ENCODE measurements around the gene ESF1. TPM values are rescaled to one million over a fixed set of nuclear protein-coding genes. Genes with fewer than 3 reads are reported as not detected.

The ESF1 gene
- total and polyA plus RNA-seq, 10 of the 15 experiments (the other 5 are each of a cell fraction or from before 2014, with no cell fraction given) = 9.2 to 36.2 (median 18.4) TPM

- intact Hi-C loops (cut with micrococcal nuclease; ENCODE audit: unreplicated experiment) = no loop called here
- Histone ChIP-seq H3K4me1 (ENCODE audit: control insufficient read depth, insufficient read depth, low read length) (no peaks in the 10 kb centered on the region), H3K4me2 (ENCODE audit: control insufficient read depth, insufficient read depth) (no peak overlapping the region), H3K4me3 (no peak overlapping the region), H4K20me1 (ENCODE audit: control insufficient read depth, insufficient read depth) (no peaks in the 10 kb centered on the region), H2AFZ (ENCODE audit: control insufficient read depth, low read depth, low read length) (no peak overlapping the region), H3K9me3 (replicated peaks; ENCODE audit: control insufficient read depth, insufficient read depth, low read length) (no peaks in the 10 kb centered on the region), H3K9ac (ENCODE audit: control insufficient read depth, insufficient read depth, low read length) (no peak overlapping the region), H3K79me2 (ENCODE audit: control insufficient read depth, insufficient read depth, low read length) (no peaks in the 10 kb centered on the region), H3K27ac (ENCODE audit: control insufficient read depth, insufficient read depth) (no peak overlapping the region), H3K27me3 (replicated peaks in 1 of 2; ENCODE audit: control insufficient read depth in 2 of 2, insufficient read depth in 2 of 2, low read length in 1 of 2) (no peaks in the 10 kb centered on the region), H3K36me3 (ENCODE audit: control insufficient read depth in 2 of 2, insufficient read depth in 2 of 2, low read length in 1 of 2) (peaks cover 7 to 18% of the 10 kb centered on the region in 2 experiments)
- no peak for FAIRE-seq
- 94% methylated on average over 2 of the region's 2 CpGs for WGBS (ENCODE audit: insufficient coverage, insufficient replicate concordance, low lambda C conversion rate, missing lambda C conversion rate)
- TF ChIP-seq PAX5 (IDR thresholded peaks at IDR 0.05; ENCODE audit: borderline replicate concordance, low read depth, low read length) (no peak), HDAC2 (IDR thresholded peaks at IDR 0.05) (no peak), MLLT1 (IDR thresholded peaks at IDR 0.05) (no peak), RCOR1 (conservative IDR thresholded peaks at IDR 0.05; ENCODE audit: low read depth, low read length) (no peak), PBX3 (IDR thresholded peaks at IDR 0.05; ENCODE audit: insufficient replicate concordance, low read depth, low read length) (no peak), STAT3 (IDR thresholded peaks at IDR 0.05; ENCODE audit: low read depth, low read length) (no peak), TCF12 (IDR thresholded peaks at IDR 0.05; ENCODE audit: low read depth, low read length) (no peak), NFYB (IDR thresholded peaks at IDR 0.05; ENCODE audit: insufficient read depth, low read depth, low read length) (no peak), YBX1 (IDR thresholded peaks at IDR 0.05) (no peak), NFXL1 (IDR thresholded peaks at IDR 0.05; ENCODE audit: borderline replicate concordance) (no peak), ZNF622 (IDR thresholded peaks at IDR 0.05) (no peak), GABPA (IDR thresholded peaks at IDR 0.05; ENCODE audit: low read depth) (no peak), RUNX3 (IDR thresholded peaks at IDR 0.05; ENCODE audit: low read length) (no peak)
- TF ChIP-seq, protein P1, sequence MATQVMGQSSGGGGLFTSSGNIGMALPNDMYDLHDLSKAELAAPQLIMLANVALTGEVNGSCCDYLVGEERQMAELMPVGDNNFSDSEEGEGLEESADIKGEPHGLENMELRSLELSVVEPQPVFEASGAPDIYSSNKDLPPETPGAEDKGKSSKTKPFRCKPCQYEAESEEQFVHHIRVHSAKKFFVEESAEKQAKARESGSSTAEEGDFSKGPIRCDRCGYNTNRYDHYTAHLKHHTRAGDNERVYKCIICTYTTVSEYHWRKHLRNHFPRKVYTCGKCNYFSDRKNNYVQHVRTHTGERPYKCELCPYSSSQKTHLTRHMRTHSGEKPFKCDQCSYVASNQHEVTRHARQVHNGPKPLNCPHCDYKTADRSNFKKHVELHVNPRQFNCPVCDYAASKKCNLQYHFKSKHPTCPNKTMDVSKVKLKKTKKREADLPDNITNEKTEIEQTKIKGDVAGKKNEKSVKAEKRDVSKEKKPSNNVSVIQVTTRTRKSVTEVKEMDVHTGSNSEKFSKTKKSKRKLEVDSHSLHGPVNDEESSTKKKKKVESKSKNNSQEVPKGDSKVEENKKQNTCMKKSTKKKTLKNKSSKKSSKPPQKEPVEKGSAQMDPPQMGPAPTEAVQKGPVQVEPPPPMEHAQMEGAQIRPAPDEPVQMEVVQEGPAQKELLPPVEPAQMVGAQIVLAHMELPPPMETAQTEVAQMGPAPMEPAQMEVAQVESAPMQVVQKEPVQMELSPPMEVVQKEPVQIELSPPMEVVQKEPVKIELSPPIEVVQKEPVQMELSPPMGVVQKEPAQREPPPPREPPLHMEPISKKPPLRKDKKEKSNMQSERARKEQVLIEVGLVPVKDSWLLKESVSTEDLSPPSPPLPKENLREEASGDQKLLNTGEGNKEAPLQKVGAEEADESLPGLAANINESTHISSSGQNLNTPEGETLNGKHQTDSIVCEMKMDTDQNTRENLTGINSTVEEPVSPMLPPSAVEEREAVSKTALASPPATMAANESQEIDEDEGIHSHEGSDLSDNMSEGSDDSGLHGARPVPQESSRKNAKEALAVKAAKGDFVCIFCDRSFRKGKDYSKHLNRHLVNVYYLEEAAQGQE (IDR thresholded peaks at IDR 0.05; ENCODE audit: low read depth, low read length) = no peak
- ChIA-PET SMC1A (ENCODE audit: uncharacterized antibody, unreplicated experiment) (interaction anchor here (0.8 to 1.7 kb wide), 3 partner anchors 12 to 19 kb away, joined by 3 to 7 read pairs (median 4); no protein-coding TSS in a partner anchor), POLR2A (no interaction called here), RAD21 (ENCODE audit: unreplicated experiment) (no interaction called here), CTCF (interaction anchor here (2.1 kb wide), 1 partner anchor 12 kb away, joined by 16 read pairs; no protein-coding TSS in a partner anchor)
- no peak for DNase-seq (ENCODE audit: low read depth, low spot score)
- in situ Hi-C loops (cut with MboI) = loop anchor here (25.0 kb wide), 1 partner anchor 338 kb away; no protein-coding TSS in a partner anchor
- no peak for ATAC-seq
- BruUV-seq (replicated peaks) = no TSS peak
Measured at GRCh38 chr20:13799974-13800373, 15.3 kb upstream of the ESF1 start.

Data from GM12878 (cell line).